Activated T-cell treated with anti-CD3 and anti-CD28 coated beads, Interleukin-2, amount 50 U/mL, for 72 hours (primary cell): Measurements from ENCODE around the gene PPP1R36. TPM values are rescaled to one million over a fixed set of nuclear protein-coding genes. Genes with fewer than 3 reads are reported as not detected.
A peak's percentile ranks its signal among the peaks of the same experiment; 100 is the strongest.

Experiments
- ATAC-seq, 2 donors: fragments of 150-1000 bp; cut with Tn5 transposase; replicated peaks in 1 of 2; 2 replicates each; pipeline ENCODE4 v1.10.0; 2021; ENCODE audit warnings: moderate library complexity in 2 of 2, mild to moderate bottlenecking in 1 of 2
- DNase-seq, 2 donors: peaks; one replicate each; pipeline ENCODE4 v3.0.0; 2021 to 2022; ENCODE audit warnings: mixed read lengths in 1 of 2
- H3K27ac Mint-ChIP-seq: one replicate; pipeline ENCODE4 v1.8.0; 2022; ENCODE audit warnings: mild to moderate bottlenecking, moderate library complexity, mixed read lengths
- H3K27me3 Mint-ChIP-seq: one replicate; pipeline ENCODE4 v1.8.0; 2022; ENCODE audit warnings: low read depth, mixed read lengths
- H3K36me3 Mint-ChIP-seq, 2 donors: one replicate each; pipeline ENCODE4 v1.8.0; 2022; ENCODE audit warnings: mixed read lengths in 2 of 2, mild to moderate bottlenecking in 1 of 2; ENCODE audit not compliant: insufficient read depth in 2 of 2
- H3K4me1 Mint-ChIP-seq: one replicate; pipeline ENCODE4 v1.8.0; 2022; ENCODE audit warnings: low read depth, mixed read lengths
- H3K4me3 Mint-ChIP-seq, 2 donors: one replicate each; pipeline ENCODE4 v1.8.0; 2022; ENCODE audit warnings: mild to moderate bottlenecking in 2 of 2, mixed read lengths in 2 of 2, moderate library complexity in 2 of 2
- H3K9me3 Mint-ChIP-seq, 2 donors: one replicate each; pipeline ENCODE4 v1.8.0; 2022; ENCODE audit warnings: mixed read lengths in 2 of 2
- total RNA-seq, 2 donors: library from RNA; stranded (reverse); gene quantifications; one replicate each; pipeline ENCODE4 v1.2.3, GENCODE V29; 2022

The PPP1R36 gene
- total RNA-seq, 2 donors from 2014 or later, result 0.16 TPM; not detected in 1

DNA sequence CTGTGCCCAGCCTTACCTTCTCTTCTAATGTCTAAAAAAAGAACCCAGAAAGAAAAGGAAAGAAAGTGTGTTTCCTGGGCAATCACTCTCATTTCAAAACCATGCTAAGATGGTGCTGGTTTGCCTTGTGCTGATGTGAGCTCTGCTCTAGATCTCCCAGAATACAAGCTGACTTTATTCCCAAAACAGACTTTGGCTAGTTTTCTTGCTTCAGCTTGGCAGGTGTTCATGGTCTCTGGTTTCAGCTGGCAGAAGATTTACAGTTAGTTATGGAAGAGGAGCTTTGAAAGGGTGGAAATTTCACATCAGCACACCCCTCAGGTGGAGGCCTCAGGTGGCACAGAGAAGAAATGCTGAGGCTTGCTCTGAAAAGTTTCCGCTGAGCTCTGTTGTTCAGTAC, 34.4 kb downstream of the PPP1R36 start:
- H3K27ac Mint-ChIP-seq, result no peak overlapping the region
- ATAC-seq, result no peak

GRCh38 chr14:64591809-64592208, 42.0 kb downstream of the PPP1R36 start:
- Mint-ChIP-seq H3K36me3 (no peaks in the 10 kb centered on the region), H3K9me3 (no peaks in the 10 kb centered on the region), H3K27me3 (peaks cover 5% of the 10 kb centered on the region), H3K4me1 (no peaks in the 10 kb centered on the region), H3K4me3 (no peak overlapping the region), H3K27ac (no peak overlapping the region)
- ATAC-seq (no peak), DNase-seq (no peak)

More for the DNA sequence above, 34.4 kb downstream of the PPP1R36 start:
- Mint-ChIP-seq H3K9me3 (no peaks in the 10 kb centered on the region), H3K4me3 (no peak overlapping the region), H3K27me3 (no peaks in the 10 kb centered on the region), H3K4me1 (no peaks in the 10 kb centered on the region), H3K36me3 (no peaks in the 10 kb centered on the region)
- no peak for DNase-seq

DNA sequence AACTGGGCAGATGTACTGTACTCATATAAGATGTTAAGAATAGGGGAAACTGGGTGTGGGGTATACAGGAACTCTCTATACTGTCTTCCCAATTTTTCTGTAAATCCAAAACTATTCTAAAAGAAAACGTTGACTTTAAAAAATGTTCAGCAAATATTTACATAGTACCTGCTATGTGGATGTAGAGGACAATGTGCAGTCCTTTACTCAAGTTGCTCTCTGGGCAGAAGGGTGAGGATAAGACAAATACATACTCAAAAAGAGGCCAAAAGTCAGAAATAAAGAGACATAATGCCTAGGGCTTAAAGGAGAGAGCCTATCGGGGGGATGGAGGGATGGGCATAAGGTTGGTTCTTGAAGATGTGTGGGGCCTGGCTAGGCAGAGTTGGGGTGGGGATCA, 44.7 kb downstream of the PPP1R36 start:
- Mint-ChIP-seq H3K27ac (no peak overlapping the region), H3K9me3 (no peaks in the 10 kb centered on the region), H3K36me3 (no peaks in the 10 kb centered on the region), H3K27me3 (peaks cover 5% of the 10 kb centered on the region), H3K4me3 (no peak overlapping the region), H3K4me1 (peaks cover 6% of the 10 kb centered on the region)
- ATAC-seq (no peak), DNase-seq (no peak)

- Mint-ChIP-seq H3K27ac (no peak overlapping the region), H3K36me3 (no peaks in the 10 kb centered on the region), H3K4me3 (no peak overlapping the region), H3K4me1 (peaks cover 6% of the 10 kb centered on the region), H3K27me3 (peaks cover 14% of the 10 kb centered on the region), H3K9me3 (no peaks in the 10 kb centered on the region)
- no peak for DNase-seq
- no peak for ATAC-seq
Measured at GRCh38 chr14:64598404-64598803, 48.6 kb downstream of the PPP1R36 start.

DNA sequence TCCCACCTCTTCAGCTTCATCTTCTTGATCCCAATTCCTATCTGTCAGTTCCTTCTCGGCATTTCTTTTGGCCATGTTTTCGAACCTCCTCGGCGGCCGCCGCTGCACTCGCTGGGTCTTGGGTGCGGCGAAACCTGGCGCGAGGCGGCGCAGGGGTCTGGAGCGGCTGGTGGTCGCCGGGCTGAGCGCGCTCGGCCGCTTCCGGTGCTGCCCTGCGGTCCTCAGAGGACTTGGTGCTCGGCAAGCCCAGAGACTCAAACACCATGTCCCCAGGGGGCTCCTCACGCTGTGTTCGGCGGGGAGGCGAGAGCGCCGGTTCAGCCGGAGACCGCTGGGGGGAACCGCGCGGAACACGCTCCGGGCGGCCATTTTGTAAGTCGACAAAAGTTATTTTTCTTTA, 51.8 kb downstream of the PPP1R36 start:
- H3K4me3 Mint-ChIP-seq, result no peak overlapping the region
- ATAC-seq (no peak), DNase-seq (no peak)
- no peak overlapping the region for H3K27ac Mint-ChIP-seq
- peaks cover 26% of the 10 kb centered on the region for H3K27me3 Mint-ChIP-seq
- H3K9me3 Mint-ChIP-seq, result no peaks in the 10 kb centered on the region
- H3K36me3 Mint-ChIP-seq, result no peaks in the 10 kb centered on the region
- peaks cover 6% of the 10 kb centered on the region for H3K4me1 Mint-ChIP-seq

DNA sequence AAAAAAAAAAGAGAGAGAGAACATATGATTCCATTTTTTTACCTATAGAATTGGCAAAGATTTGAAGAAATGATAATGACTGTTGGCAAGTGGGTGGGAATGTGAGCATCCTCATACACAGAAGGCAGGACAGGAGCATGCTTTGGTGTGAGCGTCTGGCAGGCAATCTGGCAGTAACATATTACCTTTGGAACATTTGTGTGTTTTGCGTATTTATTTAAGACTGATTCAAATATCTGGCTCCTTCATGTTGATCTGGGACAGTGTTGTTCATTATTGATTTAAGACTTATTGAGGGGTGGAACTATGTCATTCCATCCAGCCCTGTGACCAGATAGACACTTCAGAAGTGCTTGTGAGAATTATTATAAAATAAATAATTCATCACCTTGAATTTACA, 53.1 kb downstream of the PPP1R36 start:
- H3K9me3 Mint-ChIP-seq, result no peaks in the 10 kb centered on the region
- peaks cover 6% of the 10 kb centered on the region for H3K4me1 Mint-ChIP-seq
- H3K27me3 Mint-ChIP-seq, result peaks cover 28% of the 10 kb centered on the region
- H3K27ac Mint-ChIP-seq, result no peak overlapping the region
- ATAC-seq (no peak), DNase-seq (no peak)
- H3K36me3 Mint-ChIP-seq, result no peaks in the 10 kb centered on the region
- no peak overlapping the region for H3K4me3 Mint-ChIP-seq

DNA sequence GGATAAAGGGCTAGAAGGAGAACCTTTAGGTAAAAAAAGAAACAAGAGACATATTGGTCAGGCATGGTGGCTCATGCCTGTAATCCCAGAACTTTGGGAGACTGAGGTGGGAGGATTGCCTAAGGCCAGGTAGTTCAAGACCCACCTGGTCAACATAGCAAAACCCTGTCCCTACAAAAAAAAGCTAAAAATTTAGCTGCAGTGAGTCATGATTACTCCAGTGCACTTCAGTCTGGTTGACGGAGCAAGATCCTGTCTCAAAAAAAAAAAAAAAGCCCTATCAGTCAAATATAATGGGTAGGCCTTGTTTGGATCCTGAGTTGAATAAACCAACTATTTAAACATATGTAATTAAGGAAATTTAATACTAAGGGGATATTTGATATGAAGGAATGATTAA, 54.2 kb downstream of the PPP1R36 start:
- Mint-ChIP-seq H3K4me1 (no peaks in the 10 kb centered on the region), H3K27me3 (peaks cover 28% of the 10 kb centered on the region), H3K4me3 (no peak overlapping the region), H3K27ac (no peak overlapping the region), H3K36me3 (no peaks in the 10 kb centered on the region), H3K9me3 (no peaks in the 10 kb centered on the region)
- DNase-seq, result no peak
- ATAC-seq, result no peak

DNA sequence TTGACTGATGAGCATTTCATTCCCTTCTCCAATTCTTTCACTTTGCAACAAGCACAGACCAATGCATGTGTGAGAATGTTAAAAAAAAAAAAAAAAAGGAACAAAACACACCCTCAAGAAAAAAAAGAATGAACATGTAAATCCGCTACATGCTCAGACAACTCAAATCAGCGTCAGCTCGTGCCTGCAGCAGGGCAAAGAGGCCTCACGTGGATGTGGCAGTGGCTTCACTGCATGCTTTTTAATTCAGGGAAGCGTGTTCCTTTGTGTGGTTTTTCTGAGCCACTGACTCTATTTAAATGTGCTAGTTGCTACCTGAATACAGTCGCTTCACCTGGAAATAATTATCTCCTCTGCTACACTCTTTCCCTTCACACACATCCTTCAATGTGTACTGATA, 55.1 kb downstream of the PPP1R36 start:
- no peak for ATAC-seq
- H3K4me1 Mint-ChIP-seq, result no peaks in the 10 kb centered on the region
- H3K27ac Mint-ChIP-seq, result no peak overlapping the region

DNA sequence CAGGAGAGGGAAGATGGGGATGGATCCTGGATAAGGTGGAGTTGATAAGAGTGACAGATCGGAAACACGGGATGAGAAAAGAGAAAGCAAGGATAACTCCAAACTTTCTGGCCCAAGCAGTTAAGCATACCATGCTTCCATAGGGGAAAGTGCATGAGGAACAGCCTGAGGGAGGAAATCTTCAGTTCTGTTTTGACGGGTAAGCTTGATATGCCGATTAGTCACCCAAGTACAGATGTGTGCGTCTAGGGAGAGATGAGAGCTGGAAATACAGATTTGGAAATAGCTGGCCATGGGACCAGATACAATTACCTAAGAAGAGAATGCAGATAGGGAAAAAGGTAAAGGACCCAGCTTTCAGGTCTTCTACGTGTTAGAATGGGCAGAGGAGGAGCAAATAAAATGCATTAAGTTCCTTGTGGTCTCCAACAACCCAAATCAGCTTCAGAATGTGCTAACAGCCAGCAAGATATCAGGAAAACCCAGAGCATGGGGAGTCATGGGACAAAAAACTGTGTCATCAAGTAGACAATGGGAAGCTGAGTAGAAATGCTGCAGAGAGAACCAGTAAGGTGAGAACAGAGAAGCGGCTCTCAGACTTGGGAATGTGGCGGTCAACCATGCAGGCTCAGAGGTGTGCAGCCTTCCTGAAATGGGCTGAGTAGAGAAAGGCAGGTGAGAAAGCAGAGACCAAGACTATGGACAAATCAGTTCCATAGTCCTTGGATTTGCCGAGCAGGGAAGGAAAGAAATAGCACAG, 56.3 kb downstream of the PPP1R36 start:
- DNase-seq (no peak), ATAC-seq (no peak)
- no peaks in the 10 kb centered on the region for H3K36me3 Mint-ChIP-seq
- H3K9me3 Mint-ChIP-seq, result no peaks in the 10 kb centered on the region
- no peaks in the 10 kb centered on the region for H3K4me1 Mint-ChIP-seq
- H3K27me3 Mint-ChIP-seq, result peaks cover 18% of the 10 kb centered on the region
- H3K27ac Mint-ChIP-seq, result no peak overlapping the region
- H3K4me3 Mint-ChIP-seq, result no peak overlapping the region

More for the DNA sequence above, 55.1 kb downstream of the PPP1R36 start:
- no peaks in the 10 kb centered on the region for H3K36me3 Mint-ChIP-seq
- DNase-seq, result no peak
- peaks cover 28% of the 10 kb centered on the region for H3K27me3 Mint-ChIP-seq
- H3K9me3 Mint-ChIP-seq, result no peaks in the 10 kb centered on the region
- H3K4me3 Mint-ChIP-seq, result no peak overlapping the region

DNA sequence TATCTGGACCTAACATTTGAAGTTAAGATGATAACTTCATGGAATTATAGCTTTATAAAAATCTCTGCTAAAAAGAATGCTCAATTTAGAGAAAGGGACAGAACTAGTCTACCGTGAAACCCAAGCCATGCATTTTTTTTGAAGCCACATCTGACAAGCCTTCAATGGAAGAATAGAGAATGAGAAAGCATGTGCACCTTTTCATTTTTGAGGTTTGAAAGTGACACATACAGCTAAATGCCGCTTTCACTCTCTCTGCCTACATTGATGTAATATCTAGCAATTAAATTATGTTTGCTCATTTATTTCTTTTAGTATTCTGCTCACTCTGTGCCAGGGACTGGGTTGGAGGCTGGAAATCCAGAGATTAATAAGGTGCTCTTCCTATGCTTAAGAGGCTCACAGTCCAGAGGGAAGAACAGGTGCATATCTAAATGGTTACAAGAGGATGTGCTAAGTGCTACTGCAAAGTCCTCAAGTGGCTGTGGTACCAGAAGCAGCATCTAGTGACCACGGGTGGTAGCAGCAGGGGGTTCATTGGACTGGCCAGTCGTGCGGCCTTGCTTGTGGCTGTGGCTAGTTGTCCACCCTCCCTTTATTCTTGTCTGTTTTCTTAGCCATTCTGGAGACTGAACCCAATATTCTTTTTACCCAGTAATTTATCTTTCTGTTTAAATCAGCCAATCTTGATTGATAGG, 60.4 kb downstream of the PPP1R36 start:
- Mint-ChIP-seq H3K9me3 (no peaks in the 10 kb centered on the region), H3K27ac (no peak overlapping the region), H3K36me3 (no peaks in the 10 kb centered on the region), H3K27me3 (peaks cover 13% of the 10 kb centered on the region), H3K4me3 (no peak overlapping the region), H3K4me1 (no peaks in the 10 kb centered on the region)
- DNase-seq (no peak), ATAC-seq (peak; percentile 29 to 52)

DNA sequence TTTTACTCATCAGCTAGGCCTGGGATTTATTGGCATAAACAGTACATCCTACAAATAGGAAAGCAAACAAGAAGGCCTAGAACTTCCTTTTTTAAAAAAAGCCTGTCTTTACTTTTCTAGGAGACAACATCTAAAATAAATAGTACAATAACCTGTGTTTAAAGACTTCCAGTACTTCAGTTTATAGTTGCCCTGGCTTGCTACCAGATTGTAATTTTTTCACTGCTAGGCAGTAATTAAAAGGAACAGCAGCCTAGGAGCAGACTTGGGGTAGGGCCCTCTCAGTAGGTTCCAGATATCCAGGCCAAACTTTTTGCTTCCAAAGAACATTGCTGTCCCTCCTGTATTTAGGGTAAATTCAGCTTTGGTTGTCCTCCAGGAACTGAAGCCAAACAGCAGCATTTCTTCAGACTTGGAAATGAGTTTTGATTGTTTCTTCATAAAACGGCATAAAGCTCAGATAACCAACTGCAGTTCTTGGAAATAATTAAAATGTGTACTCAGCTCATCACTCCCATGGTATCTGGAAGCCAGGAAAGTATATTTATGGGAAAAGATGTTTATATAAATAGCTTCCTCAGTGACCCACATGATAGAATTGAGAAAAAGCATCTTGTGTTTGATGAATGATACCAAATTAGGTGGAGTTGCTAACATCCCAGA, 61.7 kb downstream of the PPP1R36 start:
- Mint-ChIP-seq H3K4me1 (no peaks in the 10 kb centered on the region), H3K27me3 (peaks cover 2% of the 10 kb centered on the region), H3K27ac (no peak overlapping the region), H3K36me3 (no peaks in the 10 kb centered on the region), H3K4me3 (no peak overlapping the region), H3K9me3 (no peaks in the 10 kb centered on the region)
- DNase-seq (no peak), ATAC-seq (no peak)

- DNase-seq (no peak), ATAC-seq (no peak)
- Mint-ChIP-seq H3K9me3 (no peaks in the 10 kb centered on the region), H3K4me3 (no peak overlapping the region), H3K27me3 (no peaks in the 10 kb centered on the region), H3K4me1 (no peaks in the 10 kb centered on the region), H3K36me3 (no peaks in the 10 kb centered on the region), H3K27ac (no peak overlapping the region)
Measured at GRCh38 chr14:64612021-64612380, 62.2 kb downstream of the PPP1R36 start.

- H3K9me3 Mint-ChIP-seq, result no peaks in the 10 kb centered on the region
- H3K27ac Mint-ChIP-seq, result no peak overlapping the region
- ATAC-seq (no peak), DNase-seq (no peak)
- H3K27me3 Mint-ChIP-seq, result no peaks in the 10 kb centered on the region
- no peaks in the 10 kb centered on the region for H3K4me1 Mint-ChIP-seq
- H3K4me3 Mint-ChIP-seq, result no peak overlapping the region
- H3K36me3 Mint-ChIP-seq, result no peaks in the 10 kb centered on the region
Measured at GRCh38 chr14:64612971-64613666, 63.4 kb downstream of the PPP1R36 start.
